22Rv1 (cell line): Measurements from ENCODE around the gene FILIP1L.

Source experiments
- ZFX ChIP-seq: fragments of 450-650 bp; IDR thresholded peaks from 2 replicates; pipeline ENCODE4 v1.6.1; 2017; ENCODE audit warnings: antibody characterized with exemption, borderline replicate concordance
- TF ChIP-seq, protein P1 (sequence below): fragments of 450-650 bp; IDR thresholded peaks from 2 replicates; pipeline ENCODE4 v1.5.1; 2017; ENCODE audit warnings: mild to moderate bottlenecking

DNA sequence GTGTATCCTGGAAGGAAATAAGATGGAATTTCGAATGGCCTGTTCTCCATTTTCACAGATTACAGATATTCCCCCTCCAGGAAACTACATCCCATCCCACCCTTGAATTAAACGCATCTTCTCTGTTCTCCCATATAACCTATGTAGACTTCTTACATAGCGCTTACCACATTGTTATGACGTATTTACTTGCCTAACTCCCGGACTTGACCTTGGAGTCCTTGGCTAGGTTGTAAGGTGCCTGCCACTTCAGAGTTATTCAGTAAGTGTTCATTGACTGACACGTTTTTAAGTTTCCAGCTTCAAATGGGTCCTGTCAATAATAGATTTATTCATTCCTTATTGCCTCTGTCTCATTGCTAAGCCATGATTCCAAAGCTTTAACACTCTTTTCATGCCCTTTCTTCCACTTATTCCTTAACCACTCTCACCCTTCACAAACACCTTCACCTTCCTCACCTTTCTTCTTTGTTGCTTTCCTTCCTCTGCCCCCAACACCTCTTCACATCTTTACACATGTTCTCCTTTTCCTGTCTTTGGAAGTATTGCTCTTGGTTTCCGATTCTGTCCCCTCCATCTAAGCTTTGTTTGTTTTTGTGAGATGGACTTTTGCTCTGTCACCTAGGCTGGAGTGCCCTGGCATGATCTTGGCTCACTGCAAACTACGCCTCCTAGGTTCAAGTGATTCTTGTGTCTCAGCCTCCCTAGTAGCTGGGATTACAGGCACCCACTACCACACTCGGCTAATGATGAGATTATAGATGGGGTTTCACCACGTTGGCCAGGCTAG lies 158.3 kb downstream of the FILIP1L start:
- TF ChIP-seq, protein P1, sequence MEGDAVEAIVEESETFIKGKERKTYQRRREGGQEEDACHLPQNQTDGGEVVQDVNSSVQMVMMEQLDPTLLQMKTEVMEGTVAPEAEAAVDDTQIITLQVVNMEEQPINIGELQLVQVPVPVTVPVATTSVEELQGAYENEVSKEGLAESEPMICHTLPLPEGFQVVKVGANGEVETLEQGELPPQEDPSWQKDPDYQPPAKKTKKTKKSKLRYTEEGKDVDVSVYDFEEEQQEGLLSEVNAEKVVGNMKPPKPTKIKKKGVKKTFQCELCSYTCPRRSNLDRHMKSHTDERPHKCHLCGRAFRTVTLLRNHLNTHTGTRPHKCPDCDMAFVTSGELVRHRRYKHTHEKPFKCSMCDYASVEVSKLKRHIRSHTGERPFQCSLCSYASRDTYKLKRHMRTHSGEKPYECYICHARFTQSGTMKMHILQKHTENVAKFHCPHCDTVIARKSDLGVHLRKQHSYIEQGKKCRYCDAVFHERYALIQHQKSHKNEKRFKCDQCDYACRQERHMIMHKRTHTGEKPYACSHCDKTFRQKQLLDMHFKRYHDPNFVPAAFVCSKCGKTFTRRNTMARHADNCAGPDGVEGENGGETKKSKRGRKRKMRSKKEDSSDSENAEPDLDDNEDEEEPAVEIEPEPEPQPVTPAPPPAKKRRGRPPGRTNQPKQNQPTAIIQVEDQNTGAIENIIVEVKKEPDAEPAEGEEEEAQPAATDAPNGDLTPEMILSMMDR = no peak
- TF ChIP-seq ZFX = no peak
